Activated gamma-delta T cell treated with Interleukin-2 at 50 U/mL for 16 hours (primary cell): ENCODE measurements around the gene TBC1D1.
A peak's percentile ranks its signal among the peaks of the same experiment; 100 is the strongest.

ENCODE experiments used
- DNase-seq: peaks from one replicate; pipeline ENCODE4 v3.0.0-alpha.2; 2020

Gene TBC1D1

GRCh38 chr4:38109370-38109769 is 218.5 kb downstream of the TBC1D1 start:
- DNase-seq, result no peak

DNA sequence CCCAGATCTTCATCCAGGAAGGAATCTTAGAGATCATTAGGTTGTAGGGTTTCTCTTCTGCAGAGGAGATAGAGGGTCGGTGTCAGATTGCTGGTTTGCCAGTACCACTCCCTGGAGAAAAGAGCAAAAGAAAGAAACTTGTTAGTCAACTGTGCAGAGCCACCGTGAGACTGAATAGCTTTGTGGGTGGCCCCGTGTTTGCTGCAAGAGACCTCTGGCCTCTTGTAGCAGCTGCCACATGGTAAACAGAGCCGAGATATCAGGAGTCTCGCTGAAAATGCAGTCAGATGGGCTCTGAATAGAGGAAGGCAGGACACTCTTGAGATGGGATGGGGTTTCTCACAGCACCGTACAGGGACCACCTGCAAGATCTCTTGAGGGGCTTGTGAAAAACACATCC is 219.0 kb downstream of the TBC1D1 start:
- DNase-seq, result no peak

- no peak for DNase-seq
Measured at GRCh38 chr4:38111024-38111423, 220.1 kb downstream of the TBC1D1 start.

DNA sequence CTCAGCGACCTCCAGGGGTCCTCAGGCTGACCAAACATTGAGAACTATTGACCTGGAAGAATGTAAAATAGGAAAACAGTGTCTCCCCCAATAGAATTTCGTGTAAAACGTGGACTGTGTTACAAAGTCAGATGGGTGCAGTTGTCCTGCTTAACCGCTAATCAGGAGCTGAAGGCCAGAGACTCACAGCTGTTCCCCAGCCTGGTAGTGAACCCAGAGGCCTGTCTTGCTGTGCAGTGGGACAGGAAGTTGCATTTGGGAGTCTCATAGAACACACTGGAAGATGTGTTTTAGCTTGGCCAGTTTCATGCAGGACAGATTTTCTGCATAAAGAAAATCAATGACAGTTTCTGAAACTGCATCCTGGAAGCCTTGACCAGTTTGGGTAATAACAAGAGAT is 220.8 kb downstream of the TBC1D1 start:
- DNase-seq, result no peak

GRCh38 chr4:38113132-38113531 is 222.2 kb downstream of the TBC1D1 start:
- no peak for DNase-seq

GRCh38 chr4:38113551-38113950 is 222.7 kb downstream of the TBC1D1 start:
- no peak for DNase-seq

DNA sequence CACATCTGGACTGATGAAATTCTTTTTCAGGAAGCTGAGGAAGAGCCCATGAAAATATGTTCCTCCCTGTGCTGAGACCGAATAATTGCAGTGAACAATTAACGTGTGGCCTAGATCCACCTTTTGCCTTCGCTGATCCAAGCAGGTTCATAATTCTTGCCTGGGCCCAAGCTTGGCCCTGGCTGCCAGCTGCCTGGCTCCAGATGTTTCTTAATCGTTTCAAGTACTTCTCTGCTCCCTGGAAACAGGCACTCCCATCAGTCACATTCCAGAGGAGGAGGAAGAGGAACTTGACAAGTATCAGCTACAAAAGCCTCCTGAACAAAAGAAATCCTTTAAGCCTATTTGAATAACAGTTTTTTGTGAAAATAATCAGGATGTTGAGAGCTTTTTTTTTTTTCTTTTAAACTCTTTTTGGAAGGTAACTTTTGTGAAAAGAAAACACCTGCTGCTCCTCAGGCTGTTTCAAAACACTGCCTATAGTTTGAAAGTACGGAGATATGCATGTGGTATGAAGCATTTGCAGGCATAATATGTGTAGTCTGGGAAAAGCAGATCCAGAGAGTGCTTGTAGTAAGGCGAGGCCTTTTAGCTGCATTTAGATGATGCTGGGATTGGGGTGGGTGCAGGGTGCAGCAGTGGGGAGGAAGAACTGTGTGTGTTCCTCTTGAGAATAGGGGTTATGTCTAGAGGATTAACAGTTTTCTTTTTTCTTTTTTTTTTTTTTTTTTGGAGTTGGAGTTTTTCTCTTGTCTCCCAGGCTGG is 223.7 kb downstream of the TBC1D1 start:
- no peak for DNase-seq

DNA sequence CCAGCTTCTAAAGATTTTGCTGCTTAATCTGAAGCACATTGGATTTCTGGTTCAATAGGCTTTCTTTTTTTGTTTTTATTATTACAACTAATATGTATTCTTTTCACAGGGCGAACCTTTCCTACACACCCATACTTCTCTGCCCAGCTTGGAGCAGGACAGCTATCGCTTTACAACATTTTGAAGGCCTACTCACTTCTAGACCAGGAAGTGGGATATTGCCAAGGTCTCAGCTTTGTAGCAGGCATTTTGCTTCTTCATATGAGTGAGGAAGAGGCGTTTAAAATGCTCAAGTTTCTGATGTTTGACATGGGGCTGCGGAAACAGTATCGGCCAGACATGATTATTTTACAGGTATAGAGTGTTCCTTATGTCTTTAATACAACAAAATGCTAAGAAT is 224.7 kb downstream of the TBC1D1 start:
- no peak for DNase-seq

DNA sequence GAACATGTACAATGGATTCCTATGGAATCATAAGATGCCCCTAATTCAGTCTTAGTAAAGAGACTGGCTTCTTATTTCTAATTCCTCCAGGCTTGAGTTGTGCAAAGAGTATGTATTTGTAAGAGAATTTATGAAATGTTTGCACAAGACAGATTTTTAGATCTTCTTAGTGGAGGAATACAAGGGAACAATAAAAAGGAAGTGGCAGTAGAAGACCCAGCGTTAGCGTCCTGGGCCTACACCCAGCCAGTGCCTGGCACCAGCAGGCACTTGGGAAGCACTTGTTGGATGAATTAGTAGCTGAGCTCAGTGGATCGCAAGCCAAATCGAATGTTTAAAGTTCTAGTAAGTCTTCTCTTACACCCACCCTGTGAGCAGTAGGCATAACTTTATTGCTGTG is 226.7 kb downstream of the TBC1D1 start:
- DNase-seq, result no peak

DNA sequence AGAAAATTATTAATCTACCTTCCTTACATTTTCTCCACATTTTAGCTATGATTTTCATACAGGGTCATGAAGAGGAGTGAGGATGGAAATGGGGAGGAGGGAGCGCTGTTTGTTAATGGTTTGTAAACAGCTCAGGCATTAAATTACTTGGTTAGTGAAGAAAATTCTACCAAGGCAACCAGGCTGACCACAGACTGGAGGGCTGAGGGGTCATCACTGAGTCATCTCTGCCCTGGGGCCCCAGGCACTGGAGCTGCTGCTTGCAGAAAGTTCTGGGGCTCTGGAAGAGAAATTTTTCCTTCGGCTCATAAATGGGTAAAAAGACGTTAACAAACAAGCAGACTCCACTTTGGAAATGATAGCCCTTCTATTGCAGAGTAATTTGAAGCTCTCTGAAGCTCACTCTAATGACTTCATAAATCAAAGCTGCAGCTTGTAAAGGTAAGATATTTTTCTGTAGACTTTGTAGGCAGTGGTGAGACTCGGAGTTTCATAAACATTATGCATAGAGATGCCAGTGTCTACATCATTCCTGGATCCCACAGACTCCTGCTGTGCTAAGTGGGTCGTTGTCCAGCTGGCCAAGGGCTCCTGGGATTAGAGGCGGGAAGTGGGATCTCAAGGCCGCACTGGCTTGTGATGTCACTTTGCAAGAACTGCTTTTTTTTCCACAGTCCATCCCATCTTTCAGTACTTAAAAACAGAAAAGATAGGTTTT is 228.9 kb downstream of the TBC1D1 start:
- DNase-seq, result no peak

DNA sequence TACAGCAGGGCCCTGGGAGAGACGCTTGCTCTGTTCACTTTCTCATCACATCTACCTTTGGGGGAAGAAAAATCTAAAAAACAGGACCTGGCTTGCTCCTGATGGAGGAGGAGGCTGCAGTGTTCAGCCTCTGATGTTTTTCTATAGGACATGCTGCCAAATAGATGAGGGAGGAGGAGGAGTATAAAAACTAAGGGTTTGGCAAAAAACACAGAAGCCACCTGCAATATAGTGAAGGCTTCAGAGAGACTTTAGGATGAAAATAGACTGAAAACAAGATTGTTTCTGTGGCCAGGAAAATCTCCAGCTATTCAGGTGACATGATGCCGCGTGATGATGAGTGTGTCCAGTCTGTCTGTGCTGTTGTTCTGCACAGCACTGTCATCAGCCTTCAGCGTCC is 229.9 kb downstream of the TBC1D1 start:
- no peak for DNase-seq

GRCh38 chr4:38122060-38122459 is 231.2 kb downstream of the TBC1D1 start:
- no peak for DNase-seq

DNA sequence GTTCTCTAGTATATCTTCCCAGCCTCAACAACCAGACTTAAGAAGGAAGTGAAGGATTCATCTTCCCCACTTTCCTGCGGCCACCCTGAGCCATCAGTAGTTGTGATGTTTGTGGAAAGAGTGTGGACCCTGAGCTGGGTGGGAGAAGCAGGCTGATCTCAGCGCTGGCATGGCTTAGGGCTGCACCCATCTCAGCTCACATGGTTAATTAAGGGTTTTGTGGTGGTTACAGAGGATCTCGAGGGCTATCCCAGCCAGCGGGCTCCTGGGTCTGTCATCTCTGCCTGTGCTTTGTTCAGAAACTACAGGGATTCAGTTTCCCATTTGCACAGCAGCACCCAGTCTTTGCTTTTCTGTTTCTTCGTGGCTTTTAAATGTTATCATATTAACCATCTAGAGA is 232.7 kb downstream of the TBC1D1 start:
- no peak for DNase-seq

DNA sequence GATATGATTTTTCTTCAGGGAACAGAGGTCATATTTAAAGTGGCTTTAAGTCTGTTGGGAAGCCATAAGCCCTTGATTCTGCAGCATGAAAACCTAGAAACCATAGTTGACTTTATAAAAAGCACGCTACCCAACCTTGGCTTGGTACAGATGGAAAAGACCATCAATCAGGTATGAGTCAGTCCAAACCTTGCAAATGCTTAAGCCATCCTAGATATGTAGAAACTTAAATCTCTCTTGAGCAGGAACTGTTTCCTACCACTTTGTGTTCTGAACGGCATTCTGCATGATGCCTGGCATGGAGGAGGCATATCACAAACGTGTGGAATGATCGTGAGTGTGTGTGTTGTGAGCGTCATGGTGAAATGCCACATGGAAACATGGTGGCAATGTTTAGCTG is 234.1 kb downstream of the TBC1D1 start:
- DNase-seq, result no peak

GRCh38 chr4:38125816-38126215 is 234.9 kb downstream of the TBC1D1 start:
- DNase-seq, result no peak

GRCh38 chr4:38128478-38129459 is 237.9 kb downstream of the TBC1D1 start:
- DNase-seq, result peak; percentile 51

DNA sequence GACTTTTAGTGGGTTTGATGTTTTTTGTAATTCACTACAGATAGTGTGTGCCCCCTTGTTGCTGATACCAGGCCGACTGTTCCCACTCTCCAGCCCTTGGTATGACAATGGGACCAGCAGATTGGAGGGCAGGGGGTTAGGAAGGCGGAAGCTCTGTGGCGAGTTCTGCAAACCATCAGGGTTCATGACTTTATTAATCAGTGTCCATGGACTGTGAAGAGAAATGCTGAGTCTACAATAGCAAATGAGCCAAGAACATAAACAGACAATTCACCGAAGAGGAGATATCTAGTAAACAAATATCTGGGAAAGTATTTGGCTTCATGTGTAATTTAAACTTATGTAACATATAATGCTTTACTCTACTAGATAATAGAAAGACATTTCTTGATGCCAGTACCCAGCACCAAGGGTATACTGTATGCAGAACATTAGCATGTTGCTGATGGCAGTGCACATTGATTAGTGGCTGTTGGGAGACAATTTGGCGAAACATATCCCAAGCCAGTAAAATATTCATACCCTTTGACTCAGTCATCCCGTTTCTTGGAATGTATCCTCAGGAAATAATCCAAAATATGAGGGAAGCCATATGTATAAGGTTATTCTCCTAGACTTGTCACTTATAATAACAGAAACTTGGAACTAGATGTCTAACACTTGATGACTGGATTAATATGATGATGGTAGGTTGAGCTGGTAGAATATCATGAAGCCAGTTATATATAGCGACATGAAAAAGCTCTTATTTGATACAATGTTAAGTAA is 238.8 kb downstream of the TBC1D1 start:
- no peak for DNase-seq

- DNase-seq, result no peak
Measured at GRCh38 chr4:38130884-38131283, 240.0 kb downstream of the TBC1D1 start.

DNA sequence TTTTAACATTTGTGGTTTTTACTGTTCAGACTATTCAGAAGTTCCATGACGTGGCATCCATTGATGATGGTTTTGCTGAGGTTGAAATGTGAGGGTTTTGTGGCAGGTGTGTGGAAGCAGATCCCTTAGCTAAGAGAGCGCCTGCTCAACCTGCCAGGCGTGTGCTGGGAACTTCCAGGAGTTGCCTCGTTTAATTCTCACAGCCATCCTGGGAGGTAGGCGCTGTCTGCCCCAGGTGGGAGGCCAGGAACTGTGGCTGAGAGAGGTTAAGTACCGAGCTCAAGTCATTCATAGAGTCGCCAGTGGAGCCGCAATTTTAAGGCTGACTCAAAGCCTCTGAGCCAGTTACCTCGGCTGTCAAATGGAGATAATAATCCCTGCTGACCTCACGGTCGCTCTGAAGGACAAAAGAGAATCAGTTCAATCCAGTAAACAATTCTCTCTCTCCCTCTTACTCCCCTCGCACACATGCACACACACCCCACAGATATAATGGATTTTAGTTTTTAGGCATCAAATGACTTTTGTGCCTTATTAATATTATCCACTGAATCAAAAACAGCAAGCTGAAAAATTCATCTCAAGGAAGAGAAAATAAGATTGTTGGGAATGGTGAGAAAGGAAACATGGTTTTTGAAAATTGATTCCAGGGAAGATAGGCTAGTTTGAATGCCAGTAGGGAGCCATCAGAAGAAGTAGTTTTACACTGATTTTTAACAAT is 240.6 kb downstream of the TBC1D1 start:
- peak; percentile 55 for DNase-seq

GRCh38 chr4:38132107-38132673 is 241.3 kb downstream of the TBC1D1 start:
- DNase-seq, result peak; percentile 58

DNA sequence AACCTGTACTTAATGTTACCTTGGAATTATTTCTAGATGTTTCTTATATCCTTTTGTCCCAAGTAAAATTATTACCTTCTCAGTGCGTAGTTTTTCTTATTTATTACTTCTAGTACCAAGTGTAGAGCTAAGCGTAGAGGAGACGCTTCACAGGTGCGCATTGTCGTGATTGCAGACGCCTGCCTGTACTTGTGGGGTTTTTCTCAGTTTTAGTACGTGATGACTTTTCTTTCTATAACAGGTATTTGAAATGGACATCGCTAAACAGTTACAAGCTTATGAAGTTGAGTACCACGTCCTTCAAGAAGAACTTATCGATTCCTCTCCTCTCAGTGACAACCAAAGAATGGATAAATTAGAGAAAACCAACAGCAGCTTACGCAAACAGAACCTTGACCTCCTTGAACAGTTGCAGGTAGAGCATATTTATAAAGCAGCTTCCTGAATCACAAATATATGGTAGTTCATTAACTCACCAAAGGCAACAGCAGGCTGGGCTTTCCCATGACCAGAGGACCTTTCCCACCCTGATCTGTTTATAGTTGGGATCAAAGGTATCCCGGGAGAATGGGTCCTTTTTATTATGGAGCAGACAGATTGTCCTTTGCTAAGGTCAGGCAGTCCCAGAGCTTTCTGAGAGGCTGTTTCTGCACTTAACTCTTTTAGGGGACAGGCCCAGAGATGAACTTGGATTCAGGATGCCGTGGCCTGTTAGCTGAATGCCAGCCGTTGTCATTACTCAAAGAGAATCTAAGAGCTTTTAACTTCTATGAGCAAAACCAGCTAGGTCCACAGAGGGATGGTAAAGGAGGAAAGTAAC is 242.2 kb downstream of the TBC1D1 start:
- no peak for DNase-seq
